GM23338 (cell line): ENCODE data around the gene KLK6.
"Not testable (repeated sequence)": the region's sequence is repeated elsewhere in the genome, so short reads cannot be mapped to it uniquely, and the experiment has no call there.

Experiments
- CREB1 ChIP-seq: fragments of 250-450 bp; sonication (Bioruptor Pico); IDR thresholded peaks from 2 replicates; pipeline ENCODE4 v1.5.0; 2020; ENCODE audit warnings: low read depth, mild to moderate bottlenecking, moderate library complexity
- CTCF ChIP-seq, 2 experiments: fragments of 200-600 bp in 1 of 2; sonication (generic) in 1 of 2; conservative IDR thresholded peaks; 2 replicates each; pipeline versions ENCODE4 v1.5.1 to v1.6.1; 2016 to 2017; ENCODE audit warnings: antibody characterized with exemption in 2 of 2, low read depth in 2 of 2, mild to moderate bottlenecking in 2 of 2, moderate library complexity in 1 of 2
- EZH2 ChIP-seq: fragments of 200-600 bp; sonication (generic); IDR thresholded peaks from one replicate; pipeline ENCODE4 v1.8.0; 2017; ENCODE audit warnings: antibody characterized with exemption, mild to moderate bottlenecking, low read depth; ENCODE audit not compliant: unreplicated experiment
- EZH2phosphoT487 ChIP-seq: fragments of 200-600 bp; sonication (generic); IDR thresholded peaks from one replicate; pipeline ENCODE4 v1.8.1; 2018; ENCODE audit warnings: antibody characterized with exemption; ENCODE audit not compliant: unreplicated experiment
- JUNB ChIP-seq: IDR thresholded peaks from one replicate; pipeline ENCODE4 v1.6.1; 2016; ENCODE audit warnings: antibody characterized with exemption; ENCODE audit not compliant: unreplicated experiment
- POLR2AphosphoS5 ChIP-seq: IDR thresholded peaks from 2 replicates; pipeline ENCODE4 v1.6.1; 2016; ENCODE audit warnings: antibody characterized with exemption, low read depth
- REST ChIP-seq: IDR thresholded peaks from one replicate; pipeline ENCODE4 v1.6.1; 2018; ENCODE audit warnings: antibody characterized with exemption; ENCODE audit not compliant: unreplicated experiment

- not testable (repeated sequence) for TF ChIP-seq CTCF (conservative IDR thresholded peaks at IDR 0.05; ENCODE audit: low read depth in 2 of 2); JUNB; EZH2phosphoT487; POLR2AphosphoS5; EZH2; CREB1 (CRISPR knock-in tag); REST
Measured at GRCh38 chr19:50969810-50970209, 419 bp upstream of the KLK6 start.
